ENCODE results near the gene NLN.

- TF ChIP-seq CTCF (IDR thresholded peaks at IDR 0.05) (no peak), POLR2AphosphoS5 (IDR thresholded peaks at IDR 0.05) (no peak), POLR2A (IDR thresholded peaks at IDR 0.05) (no peak)
Measured at GRCh38 chr5:65840071-65840470, 118.1 kb downstream of the NLN start.

All from breast epithelium (tissue), 3 donors.